ENCODE measurements around the gene SIRPA. TPM values are rescaled to one million over a fixed set of nuclear protein-coding genes. Genes with fewer than 3 reads are reported as not detected.

SIRPA gene
- total and polyA plus RNA-seq, 2 of the 8 experiments (the other 6 are each of a cell fraction or from before 2014, with no cell fraction given), result 3.9 to 4.3 TPM

GRCh38 chr20:1885940-1886693 lies 9.1 kb upstream of the SIRPA start:
- H2BK5ac ChIP-seq (ENCODE audit: low read depth, low read length), result no peak overlapping the region
- no peak overlapping the region for H3K4me3 ChIP-seq (ENCODE audit: extremely low read depth in 1 of 4, insufficient read depth in 2 of 4, low read depth in 3 of 4, low read length in 4 of 4)
- H3K56ac ChIP-seq (replicated peaks; ENCODE audit: insufficient read length, low read depth, low read length), result no peak overlapping the region
- no peak overlapping the region for H3K27ac ChIP-seq (ENCODE audit: low read depth, low read length)
- H3K79me2 ChIP-seq (ENCODE audit: control insufficient read depth in 1 of 2, insufficient read depth in 2 of 2, low read length in 2 of 2), result no peaks in the 10 kb centered on the region
- FAIRE-seq (no peak), DNase-seq (ENCODE audit: low read depth in 1 of 2, low spot score in 2 of 2) (no peak)
- peaks cover 0 to 2% of the 10 kb centered on the region in 2 experiments for H4K20me1 ChIP-seq (replicated peaks in 1 of 2; ENCODE audit: control insufficient read depth in 1 of 2, insufficient read depth in 2 of 2, low read length in 2 of 2)
- no peaks in the 10 kb centered on the region for H3K9me3 ChIP-seq (ENCODE audit: insufficient read depth in 2 of 2, low read depth in 1 of 2, low read length in 1 of 2)
- no peak overlapping the region for H2BK12ac ChIP-seq (ENCODE audit: low read depth, low read length)
- H3K4me1 ChIP-seq (replicated peaks in 1 of 4; ENCODE audit: control insufficient read depth in 3 of 4, insufficient read depth in 4 of 4, low read length in 3 of 4), result peaks cover 2 to 11% (median 7%) of the 10 kb centered on the region in 4 experiments; a peak in 6 of 7 replicates
- no peaks in the 10 kb centered on the region for H3K27me3 ChIP-seq (replicated peaks in 1 of 4; ENCODE audit: control insufficient read depth in 3 of 4, extremely low read depth in 1 of 4, insufficient read depth in 3 of 4, low read length in 3 of 4)
- no peaks in the 10 kb centered on the region for H3K79me1 ChIP-seq (ENCODE audit: low read depth, low read length)
- TF ChIP-seq TBP (IDR thresholded peaks at IDR 0.05; ENCODE audit: low read depth, low read length) (no peak), EZH2 (IDR thresholded peaks at IDR 0.05; ENCODE audit: low read depth, low read length, severe bottlenecking) (no peak)
- no peak overlapping the region for H3K18ac ChIP-seq (ENCODE audit: extremely low read depth, low read length)
- no peak overlapping the region for H2BK120ac ChIP-seq (replicated peaks; ENCODE audit: low read depth, low read length)
- no peak overlapping the region for H3K4me2 ChIP-seq (ENCODE audit: insufficient read depth in 1 of 2, low read depth in 2 of 2, low read length in 2 of 2)
- H2BK15ac ChIP-seq (ENCODE audit: low read length), result no peak overlapping the region
- CTCF ChIA-PET (ENCODE audit: partially characterized antibody), result interaction anchor here (0.8 to 5.0 kb wide), 3 partner anchors 29 to 83 kb away, joined by 3 to 40 read pairs (median 4); no protein-coding TSS in a partner anchor
- no peak overlapping the region; the same call in 1 of the 2 replicates for H4K8ac ChIP-seq (ENCODE audit: extremely low read depth, insufficient read depth, low read length)
- H2BK20ac ChIP-seq (ENCODE audit: low read length), result no peak overlapping the region
- POLR2A ChIA-PET (ENCODE audit: partially characterized antibody), result interaction anchor here (1.3 to 2.0 kb wide), 2 partner anchors 65 to 81 kb away, joined by 3 to 4 read pairs; no protein-coding TSS in a partner anchor
- no peak overlapping the region for H4K5ac ChIP-seq (ENCODE audit: insufficient read length, low read depth, low read length)
- WGBS, 2 experiments (ENCODE audit: extremely low coverage in 1 of 2, insufficient coverage in 1 of 2, insufficient read length in 1 of 2, insufficient replicate concordance in 2 of 2, low coverage in 1 of 2, low lambda C conversion rate in 2 of 2, missing lambda C conversion rate in 1 of 2), result 90% methylated on average over 9 of the region's 9 CpGs; no CpG with 5 or more reads in 1 of the 2 experiments
- H3K23ac ChIP-seq (ENCODE audit: insufficient read length), result no peak overlapping the region
- H3K23me2 ChIP-seq (ENCODE audit: low read depth, low read length), result no peaks in the 10 kb centered on the region
- H3K9ac ChIP-seq (replicated peaks in 1 of 4; ENCODE audit: extremely low read depth in 1 of 4, low read depth in 3 of 4, low read length in 3 of 4), result no peak overlapping the region
- no peak overlapping the region for H3K4ac ChIP-seq (replicated peaks; ENCODE audit: insufficient read length, low read depth, low read length)
- H4K91ac ChIP-seq (replicated peaks; ENCODE audit: insufficient read length, low read length), result no peak overlapping the region
- no peak overlapping the region for H2AK5ac ChIP-seq (ENCODE audit: low read depth, low read length)
- H3K14ac ChIP-seq (ENCODE audit: insufficient read length), result no peak overlapping the region
- H2AFZ ChIP-seq (ENCODE audit: low read length), result no peak overlapping the region
- H3K36me3 ChIP-seq (ENCODE audit: control insufficient read depth in 2 of 4, insufficient read depth in 4 of 4, low read length in 3 of 4), result no peaks in the 10 kb centered on the region
